Fibroblast of lung (primary cell): ENCODE measurements around the gene CNGA4. TPM values are rescaled to one million over a fixed set of nuclear protein-coding genes. Genes with fewer than 3 reads are reported as not detected.

ENCODE experiments used
- DNase-seq, 2 donors: peaks; one replicate each; pipeline versions ENCODE4 v3.0.0 to v3.0.0-alpha.2; 2010; ENCODE audit warnings: low read depth in 2 of 2
- H2AFZ ChIP-seq: 2 replicates; pipeline ENCODE4 v1.5.1; 2012; ENCODE audit warnings: low read length, control low read depth, inconsistent platforms
- H3K27ac ChIP-seq: 2 replicates; pipeline ENCODE4 v1.5.1; 2011; ENCODE audit warnings: low read length, control low read depth; ENCODE audit not compliant: insufficient read depth
- H3K27me3 ChIP-seq: 2 replicates; pipeline ENCODE4 v1.5.1; 2011; ENCODE audit warnings: mild to moderate bottlenecking, low read length; ENCODE audit not compliant: control insufficient read depth, insufficient read depth
- H3K36me3 ChIP-seq: 2 replicates; pipeline ENCODE4 v1.5.1; 2011; ENCODE audit warnings: low read length; ENCODE audit not compliant: control insufficient read depth, insufficient read depth
- H3K4me1 ChIP-seq: 2 replicates; pipeline ENCODE4 v1.5.1; 2011; ENCODE audit warnings: low read length; ENCODE audit not compliant: control insufficient read depth, insufficient read depth; ENCODE audit errors: extremely low read depth
- H3K4me2 ChIP-seq: 2 replicates; pipeline ENCODE4 v1.5.1; 2011; ENCODE audit warnings: low read length, control low read depth; ENCODE audit not compliant: insufficient read depth; ENCODE audit errors: extremely low read depth
- H3K4me3 ChIP-seq, 4 experiments: fragments of 200-600 bp in 1 of 4; sonication (generic) in 1 of 4; replicated peaks in 1 of 4; 2 replicates each; pipeline ENCODE4 v1.5.1; 2011 to 2016; ENCODE audit warnings: low read length in 4 of 4, low read depth in 3 of 4, mild to moderate bottlenecking in 3 of 4, control low read depth in 2 of 4, inconsistent platforms in 1 of 4, mixed read lengths in 1 of 4; ENCODE audit not compliant: insufficient read depth in 1 of 4; ENCODE audit errors: control extremely low read depth in 1 of 4
- H3K79me2 ChIP-seq: 2 replicates; pipeline ENCODE4 v1.5.1; 2012; ENCODE audit warnings: mild to moderate bottlenecking, low read length, inconsistent platforms; ENCODE audit not compliant: control insufficient read depth, insufficient read depth
- H3K9ac ChIP-seq: 2 replicates; pipeline ENCODE4 v1.5.1; 2011; ENCODE audit warnings: mild to moderate bottlenecking, low read length, control low read depth; ENCODE audit not compliant: insufficient read depth
- H3K9me3 ChIP-seq: 2 replicates; pipeline ENCODE4 v1.5.1; 2012; ENCODE audit warnings: low read depth, low read length; ENCODE audit not compliant: control insufficient read depth, insufficient read depth
- H4K20me1 ChIP-seq: 2 replicates; pipeline ENCODE4 v1.5.1; 2011; ENCODE audit warnings: low read length; ENCODE audit not compliant: control insufficient read depth, insufficient read depth; ENCODE audit errors: extremely low read depth
- CTCF ChIP-seq, 2 donors: IDR thresholded peaks in 1 of 2; conservative IDR thresholded peaks in 1 of 2; 1 replicate in 1 of 2; 2 replicates in 1 of 2; pipeline ENCODE4 v1.5.1; 2011 to 2012; ENCODE audit warnings: low read length in 2 of 2, control low read depth in 1 of 2, inconsistent platforms in 1 of 2, low read depth in 1 of 2, mild to moderate bottlenecking in 1 of 2
- EZH2 ChIP-seq: IDR thresholded peaks from 2 replicates; pipeline ENCODE4 v1.5.1; 2012; ENCODE audit warnings: low read length, control low read depth, mild to moderate bottlenecking; ENCODE audit errors: missing control alignments
- polyA plus RNA-seq, 2 donors: library from polyadenylated mRNA; depleted of rRNA in 1 of 2; stranded (reverse) in 1 of 2; unstranded in 1 of 2; fragments of >200 nt; gene quantifications; 2 replicates each; pipeline ENCODE4 v1.2.1, GENCODE V29; 2011 to 2012; ENCODE audit warnings: missing spikeins in 1 of 2
- total RNA-seq: library from RNA; depleted of rRNA; stranded (reverse); fragments of >200 nt; gene quantifications from 2 replicates; pipeline ENCODE4 v1.2.1, GENCODE V29; 2014

CNGA4 gene
- total and polyA plus RNA-seq, 2 donors (not counting 1 experiment from before 2014, with no cell fraction given): 0.06 to 0.17 TPM

- Histone ChIP-seq H3K4me1 (no peaks in the 10 kb centered on the region), H3K4me3 (no peak overlapping the region), H3K79me2 (no peaks in the 10 kb centered on the region), H2AFZ (no peak overlapping the region), H3K9me3 (no peaks in the 10 kb centered on the region), H3K4me2 (no peak overlapping the region), H3K36me3 (no peaks in the 10 kb centered on the region), H3K27ac (no peak overlapping the region), H4K20me1 (no peaks in the 10 kb centered on the region), H3K27me3 (peaks cover 6% of the 10 kb centered on the region), H3K9ac (no peak overlapping the region)
- TF ChIP-seq EZH2 (no peak), CTCF (conservative IDR thresholded peaks at IDR 0.05 in 1 of 2, IDR thresholded peaks at IDR 0.05 in 1 of 2; ENCODE audit: low read depth in 1 of 2, low read length in 2 of 2) (no peak)
- DNase-seq: no peak
Measured at GRCh38 chr11:6284250-6284649, 45.4 kb downstream of the CNGA4 start.

DNA sequence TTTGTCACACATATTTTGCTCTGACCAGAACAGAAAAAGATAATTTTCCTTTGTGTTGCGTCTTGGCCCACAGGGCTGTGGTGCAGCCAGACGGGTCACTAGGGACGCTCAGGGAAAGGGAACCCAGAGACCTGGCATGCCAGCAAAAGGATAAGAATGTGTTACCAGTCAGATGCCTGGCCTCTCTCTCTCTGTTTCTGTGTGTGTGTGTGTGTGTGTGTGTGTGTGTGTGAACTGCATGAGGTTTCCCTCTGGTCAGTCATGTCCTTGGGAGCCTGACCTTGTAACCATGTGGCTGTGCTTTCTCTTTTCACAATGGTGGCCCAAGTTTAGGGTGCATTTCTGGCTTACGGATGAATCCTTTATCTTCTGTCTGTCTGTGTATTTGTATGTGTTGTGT, 46.1 kb downstream of the CNGA4 start:
- Histone ChIP-seq H3K36me3 (no peaks in the 10 kb centered on the region), H3K4me3 (no peak overlapping the region)

More for the DNA sequence above, 46.1 kb downstream of the CNGA4 start:
- Histone ChIP-seq H2AFZ (no peak overlapping the region), H3K9me3 (no peaks in the 10 kb centered on the region), H3K27me3 (peaks cover 6% of the 10 kb centered on the region), H3K79me2 (no peaks in the 10 kb centered on the region), H3K4me1 (no peaks in the 10 kb centered on the region), H3K27ac (no peak overlapping the region), H3K9ac (no peak overlapping the region), H4K20me1 (no peaks in the 10 kb centered on the region), H3K4me2 (no peak overlapping the region)
- no peak for DNase-seq
- no peak for TF ChIP-seq CTCF (conservative IDR thresholded peaks at IDR 0.05 in 1 of 2, IDR thresholded peaks at IDR 0.05 in 1 of 2; ENCODE audit: low read depth in 1 of 2, low read length in 2 of 2)

Other genes starting within 250 kb of the CNGA4 start
- gene OR56A4, start 232.1 kb upstream of the CNGA4 start, total RNA-seq: not detected in 2 replicates
- not detected in 2 replicates for gene OR56A4, start 232.1 kb upstream of the CNGA4 start, polyA plus RNA-seq
- not detected in 2 replicates for gene OR56A1, start 208.3 kb upstream of the CNGA4 start, total RNA-seq
- gene OR56A1, start 208.3 kb upstream of the CNGA4 start, polyA plus RNA-seq: not detected in 2 replicates
- not detected in 2 replicates for gene OR56B4, start 131.4 kb upstream of the CNGA4 start, total RNA-seq
- not detected in 2 replicates for gene OR56B4, start 131.4 kb upstream of the CNGA4 start, polyA plus RNA-seq
- gene OR52B2, start 68.8 kb upstream of the CNGA4 start, total RNA-seq: not detected in 2 replicates
- gene OR52B2, start 68.8 kb upstream of the CNGA4 start, polyA plus RNA-seq: not detected in 2 replicates
- gene OR52W1, start 39.9 kb upstream of the CNGA4 start, total RNA-seq: not detected in 2 replicates
- not detected in 2 replicates for gene OR52W1, start 39.9 kb upstream of the CNGA4 start, polyA plus RNA-seq
- gene C11orf42, start 33.5 kb upstream of the CNGA4 start, total RNA-seq: not detected in 2 replicates
- gene C11orf42, start 33.5 kb upstream of the CNGA4 start, polyA plus RNA-seq: not detected in 2 replicates
- gene FHIP1B, start 4.5 kb upstream of the CNGA4 start, total RNA-seq: 6.9 and 15.4 TPM in 2 replicates
- 9.2 and 10.3 TPM in 2 replicates for gene FHIP1B, start 4.5 kb upstream of the CNGA4 start, polyA plus RNA-seq
- not detected in 2 replicates for gene CCKBR, start 20.7 kb downstream of the CNGA4 start, total RNA-seq
- not detected in 2 replicates for gene CCKBR, start 20.7 kb downstream of the CNGA4 start, polyA plus RNA-seq
- gene CAVIN3, start 81.4 kb downstream of the CNGA4 start, total RNA-seq: 87.9 and 92.5 TPM in 2 replicates
- gene CAVIN3, start 81.4 kb downstream of the CNGA4 start, polyA plus RNA-seq: 50.9 and 81.0 TPM in 2 replicates
- 33.9 and 52.2 TPM in 2 replicates for gene SMPD1, start 151.4 kb downstream of the CNGA4 start, total RNA-seq
- gene SMPD1, start 151.4 kb downstream of the CNGA4 start, polyA plus RNA-seq: 74.9 and 97.9 TPM in 2 replicates
- 56.2 and 73.7 TPM in 2 replicates for gene APBB1, start 180.0 kb downstream of the CNGA4 start, total RNA-seq
- 33.5 and 39.1 TPM in 2 replicates for gene APBB1, start 180.0 kb downstream of the CNGA4 start, polyA plus RNA-seq
- 0.26 and 0.83 TPM in 2 replicates for gene HPX, start 201.9 kb downstream of the CNGA4 start, total RNA-seq
- gene HPX, start 201.9 kb downstream of the CNGA4 start, polyA plus RNA-seq: 0.18 and 0.28 TPM in 2 replicates
- 24.1 and 29.7 TPM in 2 replicates for gene TRIM3, start 234.9 kb downstream of the CNGA4 start, total RNA-seq
- 11.4 and 11.8 TPM in 2 replicates for gene TRIM3, start 234.9 kb downstream of the CNGA4 start, polyA plus RNA-seq
- gene ARFIP2, start 242.2 kb downstream of the CNGA4 start, total RNA-seq: 34.9 and 47.6 TPM in 2 replicates
- gene ARFIP2, start 242.2 kb downstream of the CNGA4 start, polyA plus RNA-seq: 72.4 and 75.5 TPM in 2 replicates
- gene TIMM10B, start 242.4 kb downstream of the CNGA4 start, total RNA-seq: 38.5 and 47.4 TPM in 2 replicates
- gene TIMM10B, start 242.4 kb downstream of the CNGA4 start, polyA plus RNA-seq: 33.6 and 40.9 TPM in 2 replicates